Stimulated activated CD4-positive, alpha-beta T cell treated with anti-CD3 and anti-CD28 coated beads, Interleukin-12 subunit alpha, Interleukin-12 subunit beta, amount 100 ng/mL, for 48 hours (primary cell): ENCODE measurements around the gene GDF11.

Experiments
- DNase-seq, 3 donors: peaks; one replicate each; pipeline ENCODE4 v3.0.0-alpha.2; 2020; ENCODE audit warnings: low read depth in 2 of 3, low spot score in 1 of 3

GDF11 gene

GRCh38 chr12:55742719-55743405 is at the start of gene GDF11:
Gene GDF11 (plus strand): TSS chr12:55743122. CDS start chr12:55743317, 195 bp downstream.
- peak; percentile 48 to 71 (median 54) for DNase-seq

GRCh38 chr12:55693323-55694187 is 49.4 kb upstream of the GDF11 start:
- no peak for DNase-seq

GRCh38 chr12:55694188-55694515 is 48.8 kb upstream of the GDF11 start:
- DNase-seq = no peak

- DNase-seq = no peak
Observed at GRCh38 chr12:55694651-55695050, 48.3 kb upstream of the GDF11 start.

- DNase-seq = no peak
Observed at GRCh38 chr12:55695349-55695748, 47.6 kb upstream of the GDF11 start.

- no peak for DNase-seq
Observed at GRCh38 chr12:55696141-55696540, 46.8 kb upstream of the GDF11 start.

GRCh38 chr12:55696796-55697462 is 46.0 kb upstream of the GDF11 start:
- DNase-seq = no peak

GRCh38 chr12:55697686-55698085 is 45.2 kb upstream of the GDF11 start:
- DNase-seq = no peak

GRCh38 chr12:55698241-55698955 is 44.5 kb upstream of the GDF11 start:
- no peak for DNase-seq

GRCh38 chr12:55698965-55699364 is 44.0 kb upstream of the GDF11 start:
- no peak for DNase-seq

GRCh38 chr12:55699471-55700055 is 43.4 kb upstream of the GDF11 start:
- DNase-seq = no peak

GRCh38 chr12:55700255-55701018 is 42.5 kb upstream of the GDF11 start:
- DNase-seq = no peak

- DNase-seq = no peak
Observed at GRCh38 chr12:55702861-55703260, 40.1 kb upstream of the GDF11 start.

- no peak for DNase-seq
Observed at GRCh38 chr12:55703288-55703687, 39.6 kb upstream of the GDF11 start.

- no peak for DNase-seq
Observed at GRCh38 chr12:55703901-55704761, 38.8 kb upstream of the GDF11 start.

- no peak for DNase-seq
Observed at GRCh38 chr12:55704824-55705718, 37.9 kb upstream of the GDF11 start.

GRCh38 chr12:55705782-55706402 is 37.0 kb upstream of the GDF11 start:
- DNase-seq = no peak
